A673 (cell line): ENCODE measurements around the gene HADHA. TPM values are rescaled to one million over a fixed set of nuclear protein-coding genes. Genes with fewer than 3 reads are reported as not detected.

ENCODE experiments used
- BruUV-seq: library from RNA; stranded (reverse); fragments of 400-500 nt; replicated peaks from 2 replicates; lab custom pipeline; 2021; lab: Mats Ljungman, UMichigan
- CTCF ChIA-PET: fragments of 300-600 bp; sonication (Branson Sonifier 250); formaldehyde crosslinking; loops from one replicate; lab custom pipeline; 2022; ENCODE audit warnings: antibody characterized with exemption; lab: Charles Lee
- POLR2A ChIA-PET: fragments of 300-600 bp; sonication (Branson Sonifier 250); formaldehyde crosslinking; loops from one replicate; lab custom pipeline; 2022; ENCODE audit warnings: antibody characterized with exemption; ENCODE audit not compliant: low non-redundant PET; lab: Charles Lee
- DNase-seq: peaks from one replicate; pipeline ENCODE4 v3.0.0-alpha.2; 2015; ENCODE audit warnings: low spot score
- H3K27ac ChIP-seq: fragments of 200-600 bp; sonication (generic); 2 replicates; pipeline ENCODE4 v1.5.1; 2016; ENCODE audit warnings: mixed run types, low read depth, mild to moderate bottlenecking, mixed read lengths, antibody characterized with exemption, low read length; ENCODE audit not compliant: poor library complexity, severe bottlenecking
- H3K27me3 ChIP-seq: fragments of 200-600 bp; sonication (generic); replicated peaks from 2 replicates; pipeline ENCODE4 v1.6.1; 2017; ENCODE audit warnings: mixed run types, low read depth, mild to moderate bottlenecking, mixed read lengths, antibody characterized with exemption, low read length; ENCODE audit not compliant: insufficient read depth, poor library complexity
- H3K36me3 ChIP-seq: fragments of 200-600 bp; sonication (generic); 2 replicates; pipeline ENCODE4 v1.6.1; 2016; ENCODE audit warnings: mixed run types, mild to moderate bottlenecking, mixed read lengths, antibody characterized with exemption, low read length; ENCODE audit not compliant: insufficient read depth, poor library complexity, severe bottlenecking
- H3K4me1 ChIP-seq: fragments of 200-600 bp; sonication (generic); 2 replicates; pipeline ENCODE4 v1.6.1; 2017; ENCODE audit warnings: mixed run types, mild to moderate bottlenecking, mixed read lengths, antibody characterized with exemption, low read length; ENCODE audit not compliant: insufficient read depth, poor library complexity, severe bottlenecking
- H3K4me3 ChIP-seq: fragments of 200-600 bp; sonication (generic); 2 replicates; pipeline ENCODE4 v1.5.1; 2016; ENCODE audit warnings: low read depth, mixed run types, mild to moderate bottlenecking, mixed read lengths, low read length; ENCODE audit not compliant: poor library complexity, severe bottlenecking
- H3K9me3 ChIP-seq: fragments of 200-600 bp; sonication (generic); 2 replicates; pipeline ENCODE4 v1.6.1; 2016; ENCODE audit warnings: mixed run types, low read depth, mild to moderate bottlenecking, mixed read lengths, antibody characterized with exemption, low read length; ENCODE audit not compliant: poor library complexity, severe bottlenecking
- EZH2 ChIP-seq: fragments of 200-600 bp; sonication (generic); IDR thresholded peaks from 2 replicates; pipeline ENCODE4 v1.6.1; 2017; ENCODE audit warnings: borderline replicate concordance, low read depth, mild to moderate bottlenecking, mixed read lengths, antibody characterized with exemption, low read length; ENCODE audit not compliant: poor library complexity, severe bottlenecking
- intact Hi-C: fragments of 100-400 bp; cut with micrococcal nuclease; formaldehyde crosslinking; loops from one replicate; pipeline ENCODE4 v1.10.0; 2022; ENCODE audit not compliant: unreplicated experiment
- total RNA-seq: library from RNA; stranded (reverse); gene quantifications from 2 replicates; pipeline ENCODE4 v1.2.3, GENCODE V29; 2021
- TF ChIP-seq, protein P1 (sequence below): fragments of 300-800, 200-600 bp; sonication (generic); conservative IDR thresholded peaks from 2 replicates; pipeline ENCODE4 v1.5.1; 2017; ENCODE audit warnings: low read depth, mild to moderate bottlenecking, antibody characterized with exemption, low read length, moderate library complexity, mixed read lengths

HADHA gene
- total RNA-seq, 1 experiment from 2014 or later, result 136 TPM

DNA sequence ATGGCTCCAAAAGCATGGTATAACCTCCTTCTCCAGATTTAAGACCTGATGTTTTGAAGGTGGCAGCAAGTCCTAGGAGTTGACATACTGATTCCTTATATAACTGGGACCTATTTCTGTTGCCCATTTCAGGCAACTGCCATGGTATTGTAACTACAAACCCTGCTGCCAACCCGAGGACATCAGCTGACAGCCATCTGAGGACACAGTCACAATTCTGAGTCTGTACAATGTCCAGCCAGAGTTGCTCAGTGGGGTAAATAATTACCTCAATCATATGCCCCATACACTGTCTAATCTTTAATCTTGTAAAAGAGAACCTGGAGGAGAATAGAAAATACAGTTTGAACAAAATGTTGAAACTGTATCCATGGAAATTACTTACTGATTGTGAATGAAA lies 80.2 kb downstream of the HADHA start:
- TF ChIP-seq, protein P1, sequence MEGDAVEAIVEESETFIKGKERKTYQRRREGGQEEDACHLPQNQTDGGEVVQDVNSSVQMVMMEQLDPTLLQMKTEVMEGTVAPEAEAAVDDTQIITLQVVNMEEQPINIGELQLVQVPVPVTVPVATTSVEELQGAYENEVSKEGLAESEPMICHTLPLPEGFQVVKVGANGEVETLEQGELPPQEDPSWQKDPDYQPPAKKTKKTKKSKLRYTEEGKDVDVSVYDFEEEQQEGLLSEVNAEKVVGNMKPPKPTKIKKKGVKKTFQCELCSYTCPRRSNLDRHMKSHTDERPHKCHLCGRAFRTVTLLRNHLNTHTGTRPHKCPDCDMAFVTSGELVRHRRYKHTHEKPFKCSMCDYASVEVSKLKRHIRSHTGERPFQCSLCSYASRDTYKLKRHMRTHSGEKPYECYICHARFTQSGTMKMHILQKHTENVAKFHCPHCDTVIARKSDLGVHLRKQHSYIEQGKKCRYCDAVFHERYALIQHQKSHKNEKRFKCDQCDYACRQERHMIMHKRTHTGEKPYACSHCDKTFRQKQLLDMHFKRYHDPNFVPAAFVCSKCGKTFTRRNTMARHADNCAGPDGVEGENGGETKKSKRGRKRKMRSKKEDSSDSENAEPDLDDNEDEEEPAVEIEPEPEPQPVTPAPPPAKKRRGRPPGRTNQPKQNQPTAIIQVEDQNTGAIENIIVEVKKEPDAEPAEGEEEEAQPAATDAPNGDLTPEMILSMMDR, result no peak
- no peak for TF ChIP-seq EZH2
- intact Hi-C loops, result no loop called here
- ChIA-PET POLR2A (no interaction called here), CTCF (no interaction called here)
- H3K27me3 ChIP-seq, result no peaks in the 10 kb centered on the region
- H3K36me3 ChIP-seq, result no peaks in the 10 kb centered on the region
- no TSS peak for BruUV-seq
- DNase-seq, result no peak
- H3K27ac ChIP-seq, result no peak overlapping the region
- H3K4me1 ChIP-seq, result no peaks in the 10 kb centered on the region
- no peaks in the 10 kb centered on the region for H3K9me3 ChIP-seq
- H3K4me3 ChIP-seq, result no peak overlapping the region

DNA sequence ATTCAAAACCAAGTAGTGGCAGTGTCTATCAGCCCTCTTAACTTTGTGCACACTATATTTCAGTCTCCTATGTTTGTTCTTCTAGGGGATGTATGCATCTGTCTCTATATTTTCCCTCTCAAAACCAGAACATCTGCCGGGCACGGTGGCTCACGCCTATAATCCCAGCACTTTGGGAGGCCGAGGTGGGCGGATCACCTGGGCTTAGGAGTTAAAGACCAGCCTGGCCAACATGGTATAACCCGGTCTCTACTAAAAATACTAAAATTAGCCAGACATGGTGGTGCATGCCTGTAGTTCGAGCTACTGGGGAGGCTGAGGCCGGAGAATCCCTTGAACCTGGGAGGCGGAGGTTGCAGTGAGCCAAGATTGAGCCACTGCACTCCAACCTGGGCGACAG lies 81.5 kb downstream of the HADHA start:
- no peaks in the 10 kb centered on the region for H3K9me3 ChIP-seq
- POLR2A ChIA-PET, result no interaction called here
- no TSS peak for BruUV-seq
- intact Hi-C loops, result no loop called here
- H3K36me3 ChIP-seq, result no peaks in the 10 kb centered on the region
- CTCF ChIA-PET, result no interaction called here
- H3K27me3 ChIP-seq, result no peaks in the 10 kb centered on the region
- no peak for DNase-seq
- H3K4me3 ChIP-seq, result no peak overlapping the region
- H3K27ac ChIP-seq, result no peak overlapping the region
- H3K4me1 ChIP-seq, result no peaks in the 10 kb centered on the region
- no peak for TF ChIP-seq EZH2
- TF ChIP-seq, protein P1, result no peak

DNA sequence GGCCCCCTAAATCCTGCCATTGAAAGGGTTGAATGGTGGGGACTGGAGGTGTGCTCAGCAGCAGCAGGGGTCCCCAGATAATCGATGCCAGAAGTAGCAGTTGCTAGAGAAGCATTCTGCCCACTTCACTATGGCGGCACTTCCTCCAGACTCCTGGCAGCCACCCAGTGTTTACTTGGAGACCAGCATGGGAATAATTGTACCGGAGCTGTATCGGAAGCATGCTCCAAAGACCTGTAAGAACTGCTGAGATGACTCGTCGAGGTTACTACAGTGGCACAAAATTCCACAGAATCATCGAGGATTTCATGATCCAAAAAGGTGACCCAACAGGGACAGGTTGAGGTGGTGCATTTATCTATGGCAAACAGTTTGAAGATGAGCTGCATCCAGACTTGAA lies 82.5 kb downstream of the HADHA start:
- ChIA-PET CTCF (no interaction called here), POLR2A (no interaction called here)
- BruUV-seq, result no TSS peak
- Histone ChIP-seq H3K27me3 (no peaks in the 10 kb centered on the region), H3K27ac (no peak overlapping the region), H3K9me3 (no peaks in the 10 kb centered on the region), H3K4me1 (no peaks in the 10 kb centered on the region), H3K36me3 (no peaks in the 10 kb centered on the region), H3K4me3 (no peak overlapping the region)
- intact Hi-C loops, result no loop called here
- no peak for DNase-seq
- no peak for TF ChIP-seq EZH2
- TF ChIP-seq, protein P1, result no peak
